Epidermal melanocyte (primary cell): Measurements from ENCODE around the gene C9.
A peak's percentile ranks its signal among the peaks of the same experiment; 100 is the strongest.
"Not testable (repeated sequence)": the region's sequence is repeated elsewhere in the genome, so short reads cannot be mapped to it uniquely, and the experiment has no call there.

Experiments
- DNase-seq: peaks from one replicate; pipeline ENCODE4 v3.0.0; 2011; ENCODE audit warnings: low spot score; ENCODE audit not compliant: insufficient read length

C9 gene

GRCh38 chr5:39373791-39374190 is 9.5 kb upstream of the C9 start:
- DNase-seq = no peak

- no peak for DNase-seq
These were observed 7.0 kb upstream of the C9 start for GRCh38 chr5:39371367-39371635.

GRCh38 chr5:39370555-39371366 is 6.5 kb upstream of the C9 start:
- no peak for DNase-seq

GRCh38 chr5:39369123-39369815 is 5.0 kb upstream of the C9 start:
- no peak for DNase-seq

- no peak for DNase-seq
These were observed 3.8 kb upstream of the C9 start for GRCh38 chr5:39368116-39368515.

- no peak for DNase-seq
These were observed 3.4 kb upstream of the C9 start for GRCh38 chr5:39367711-39368110.

GRCh38 chr5:39363217-39363616 is 1.1 kb downstream of the C9 start:
- no peak for DNase-seq

GRCh38 chr5:39362646-39363045 is 1.6 kb downstream of the C9 start:
- DNase-seq = no peak

- DNase-seq = no peak
These were observed 3.0 kb downstream of the C9 start for GRCh38 chr5:39361306-39361705.

- DNase-seq = no peak
These were observed 3.7 kb downstream of the C9 start for GRCh38 chr5:39360471-39361111.

GRCh38 chr5:39356263-39356662 is 8.0 kb downstream of the C9 start:
- DNase-seq = no peak

- no peak for DNase-seq
These were observed 9.0 kb downstream of the C9 start for GRCh38 chr5:39355324-39355723.

GRCh38 chr5:39353717-39354399 is 10.4 kb downstream of the C9 start:
- no peak for DNase-seq

- no peak for DNase-seq
These were observed 11.3 kb downstream of the C9 start for GRCh38 chr5:39352951-39353350.

- DNase-seq = no peak
These were observed 12.1 kb downstream of the C9 start for GRCh38 chr5:39352170-39352569.

GRCh38 chr5:39349484-39349883 is 14.8 kb downstream of the C9 start:
- DNase-seq = no peak

GRCh38 chr5:39342460-39342859 is 21.8 kb downstream of the C9 start:
- DNase-seq = no peak

- peak; percentile 34 for DNase-seq
These were observed 22.4 kb downstream of the C9 start for GRCh38 chr5:39341896-39342295.

- DNase-seq = no peak
These were observed 23.8 kb downstream of the C9 start for GRCh38 chr5:39340506-39340905.

- DNase-seq = no peak
These were observed 26.9 kb downstream of the C9 start for GRCh38 chr5:39337252-39337915.

- DNase-seq = not testable (repeated sequence)
These were observed 30.0 kb downstream of the C9 start for GRCh38 chr5:39334296-39334695.

GRCh38 chr5:39333104-39333503 is 31.2 kb downstream of the C9 start:
- DNase-seq = no peak
